SW 1271 (cell line): ENCODE data around the gene HS6ST3.
"Not testable (repeated sequence)": the region's sequence is repeated elsewhere in the genome, so short reads cannot be mapped to it uniquely, and the experiment has no call there.

Source experiments
- DNase-seq, 2 experiments: peaks; one replicate each; lab custom pipeline; 2025; lab: John Stamatoyannopoulos, UW

HS6ST3 gene

DNA sequence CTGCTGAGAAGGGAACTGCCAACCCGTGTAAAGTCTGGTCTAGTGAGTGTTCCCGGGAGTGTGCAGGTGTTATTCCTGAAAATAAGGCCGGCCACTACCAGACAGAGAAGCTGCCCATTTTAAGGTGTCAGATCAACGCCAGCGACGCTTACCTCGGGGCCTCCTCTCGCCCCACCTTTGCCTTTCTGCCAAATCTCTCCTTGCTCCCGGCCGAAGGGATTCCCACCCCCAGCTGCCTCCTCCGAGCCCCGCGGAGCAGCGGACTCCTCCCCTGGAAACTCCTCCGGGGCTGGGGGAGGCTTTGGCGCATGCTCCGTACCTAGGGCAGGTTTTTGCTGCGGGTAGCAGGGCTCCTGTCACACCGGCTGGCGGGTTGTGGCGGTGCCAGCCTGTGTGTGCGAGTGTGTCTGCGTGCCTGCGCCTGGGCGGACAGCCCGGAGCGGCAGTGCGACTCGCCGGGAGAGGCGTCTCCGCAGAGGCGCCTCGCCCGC, at the start of gene HS6ST3:
TSS of gene HS6ST3 (plus strand) at position 359 of the 491 bp plus-strand sequence.
- peak in 1 of 2 experiments; percentile 25 for DNase-seq

DNA sequence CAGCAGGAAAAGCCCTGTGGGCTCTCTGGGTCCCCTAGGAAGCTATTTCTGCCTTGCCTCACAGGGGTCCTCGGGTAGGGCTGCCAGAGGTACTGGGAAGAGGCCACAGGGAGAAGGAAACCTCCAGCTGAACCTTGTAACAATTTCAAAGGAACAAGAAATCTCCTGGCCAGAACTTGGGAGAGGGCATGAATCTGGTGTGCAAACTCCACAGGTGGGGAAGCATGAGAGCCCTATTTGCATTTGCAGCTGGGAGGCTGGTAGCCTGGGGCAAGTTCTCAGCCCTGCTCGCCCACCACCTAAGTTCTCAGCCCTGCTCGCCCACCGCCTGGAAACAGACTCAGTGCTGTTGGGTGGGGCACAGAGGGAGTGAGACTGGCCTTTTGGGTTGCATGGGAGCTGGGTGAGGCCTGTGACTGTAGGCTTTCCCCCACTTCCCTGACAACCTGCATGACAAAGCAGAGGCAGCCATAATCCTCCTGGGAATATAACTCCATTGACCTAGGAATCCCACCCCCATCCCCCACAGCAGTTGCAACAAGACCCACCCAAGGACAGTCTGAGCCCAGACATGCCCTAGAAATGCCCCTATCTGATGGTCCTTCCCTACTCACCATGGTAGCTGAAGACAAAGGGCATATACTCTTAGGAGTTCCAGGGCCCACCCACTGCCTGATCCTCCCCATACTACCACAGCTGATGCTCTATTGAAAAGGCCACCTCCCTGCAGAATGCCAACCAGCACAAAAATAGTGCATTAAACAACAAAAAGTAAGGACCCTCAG, 48.4 kb upstream of the HS6ST3 start:
- DNase-seq: no peak

DNA sequence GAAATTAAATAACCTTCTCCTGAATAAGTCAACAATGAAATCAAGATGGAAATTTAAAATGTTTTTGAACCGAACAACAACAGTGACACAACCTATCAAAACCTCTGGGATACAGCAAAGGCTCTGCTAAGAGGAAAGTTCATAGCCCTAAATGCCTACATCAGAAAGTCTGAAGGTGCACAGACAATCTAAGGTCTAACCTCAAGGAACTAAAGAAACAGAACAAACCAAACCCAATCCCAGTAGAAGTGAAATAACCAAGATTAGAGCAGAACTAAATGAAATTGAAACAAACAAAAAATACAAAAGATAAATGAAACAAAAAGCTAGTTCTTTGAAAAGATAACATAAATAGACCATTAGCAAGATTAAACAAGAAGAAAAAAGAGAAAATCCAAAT, 45.7 kb upstream of the HS6ST3 start:
- DNase-seq: no peak

DNA sequence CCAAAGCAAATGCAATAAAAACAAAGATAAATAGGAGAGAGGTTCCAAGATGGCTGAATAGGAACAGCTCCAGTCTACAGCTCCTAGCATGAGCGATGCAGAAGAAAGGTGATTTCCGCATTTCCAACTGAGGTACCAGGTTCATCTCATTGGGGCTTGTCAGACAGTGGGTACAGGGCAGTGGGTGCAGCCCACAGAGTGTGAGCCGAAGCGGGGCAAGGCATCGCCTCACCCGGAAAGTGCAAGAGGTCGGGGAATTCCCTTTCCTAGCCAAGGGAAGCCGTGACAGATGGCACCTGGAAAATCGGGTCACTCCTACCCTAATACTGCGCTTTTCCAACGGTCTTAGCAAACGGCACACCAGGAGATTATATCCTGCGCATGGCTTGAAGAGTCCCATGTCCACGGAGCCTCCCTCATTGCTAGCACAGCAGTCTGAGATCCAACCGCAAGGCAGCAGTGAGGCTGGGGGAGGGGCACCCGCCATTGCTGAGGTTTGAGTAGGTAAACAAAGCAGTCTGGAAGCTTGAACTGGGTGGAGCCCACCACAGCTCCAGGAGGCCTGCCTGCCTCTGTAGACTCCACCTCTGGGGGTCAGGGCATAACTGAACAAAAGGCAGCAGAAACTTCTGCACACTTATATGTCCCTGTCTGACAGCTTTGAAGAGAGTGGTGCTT, 43.3 kb upstream of the HS6ST3 start:
- DNase-seq: not testable (repeated sequence)

DNA sequence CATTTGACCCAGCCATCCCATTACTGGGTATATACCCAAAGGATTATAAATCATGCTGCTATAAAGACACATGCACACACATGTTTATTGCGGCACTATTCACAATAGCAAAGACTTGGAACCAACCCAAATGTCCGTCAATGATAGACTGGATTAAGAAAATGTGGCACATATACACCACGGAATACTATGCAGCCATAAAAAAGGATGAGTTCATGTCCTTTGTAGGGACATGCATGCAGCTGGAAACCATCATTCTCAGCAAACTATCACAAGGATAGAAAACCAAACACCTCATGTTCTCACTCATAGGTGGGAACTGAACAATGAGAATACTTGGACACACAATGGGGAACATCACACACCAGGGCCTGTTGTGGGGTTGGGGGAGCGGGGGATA, 39.0 kb upstream of the HS6ST3 start:
- DNase-seq: not testable (repeated sequence)

DNA sequence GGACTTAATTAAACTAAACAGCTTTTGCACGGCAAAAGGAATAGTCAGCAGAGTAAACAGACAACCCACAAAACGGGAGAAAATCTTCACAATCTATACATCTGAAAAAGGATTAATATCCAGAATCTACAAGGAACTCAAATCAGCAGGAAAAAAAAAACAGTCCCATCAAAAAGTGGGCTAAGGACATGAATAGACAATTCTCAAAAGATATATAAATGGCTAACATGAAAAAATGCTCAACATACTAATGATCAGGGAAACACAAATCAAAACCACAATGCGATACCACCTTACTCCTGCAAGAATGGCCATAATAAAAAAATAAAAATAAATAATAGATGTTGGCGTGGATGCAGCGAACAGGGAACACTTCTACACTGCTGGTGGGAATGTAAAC, 38.4 kb upstream of the HS6ST3 start:
- not testable (repeated sequence) for DNase-seq

DNA sequence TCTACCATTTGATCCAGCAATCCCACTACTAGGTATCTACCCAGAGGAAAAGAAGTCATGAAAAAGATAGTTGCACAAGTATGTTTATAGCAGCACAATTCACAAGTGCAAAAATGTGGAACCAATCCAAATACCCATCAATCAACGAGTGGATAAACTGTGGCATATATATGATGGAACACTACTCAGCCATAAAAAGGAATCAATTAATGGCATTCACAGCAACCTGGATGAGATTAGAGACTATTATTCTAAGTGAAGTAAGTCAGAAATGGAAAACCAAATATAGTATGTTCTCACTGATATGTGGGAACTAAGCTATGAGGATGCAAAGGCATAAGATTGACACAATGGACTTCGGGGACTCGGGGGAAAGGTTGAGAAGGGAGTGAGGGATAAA, 38.0 kb upstream of the HS6ST3 start:
- DNase-seq: not testable (repeated sequence)

DNA sequence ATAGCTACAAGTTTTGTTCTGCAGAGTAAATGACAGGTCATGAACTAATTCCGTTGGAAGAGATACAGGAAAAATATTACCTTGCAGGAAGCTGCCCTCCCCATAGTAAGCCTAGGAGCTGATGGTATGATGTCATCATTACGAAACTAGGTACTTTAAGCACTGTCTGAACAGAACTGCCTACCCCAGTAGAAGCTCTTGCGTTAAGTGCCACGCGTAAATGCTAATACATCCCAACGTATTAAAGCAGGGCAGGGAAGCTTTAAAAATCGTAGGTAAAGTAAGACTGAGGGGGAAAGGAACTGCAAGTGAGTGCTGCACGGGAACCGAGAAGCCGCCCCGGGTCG, 37.3 kb upstream of the HS6ST3 start:
- DNase-seq: peak; percentile 5 to 56

DNA sequence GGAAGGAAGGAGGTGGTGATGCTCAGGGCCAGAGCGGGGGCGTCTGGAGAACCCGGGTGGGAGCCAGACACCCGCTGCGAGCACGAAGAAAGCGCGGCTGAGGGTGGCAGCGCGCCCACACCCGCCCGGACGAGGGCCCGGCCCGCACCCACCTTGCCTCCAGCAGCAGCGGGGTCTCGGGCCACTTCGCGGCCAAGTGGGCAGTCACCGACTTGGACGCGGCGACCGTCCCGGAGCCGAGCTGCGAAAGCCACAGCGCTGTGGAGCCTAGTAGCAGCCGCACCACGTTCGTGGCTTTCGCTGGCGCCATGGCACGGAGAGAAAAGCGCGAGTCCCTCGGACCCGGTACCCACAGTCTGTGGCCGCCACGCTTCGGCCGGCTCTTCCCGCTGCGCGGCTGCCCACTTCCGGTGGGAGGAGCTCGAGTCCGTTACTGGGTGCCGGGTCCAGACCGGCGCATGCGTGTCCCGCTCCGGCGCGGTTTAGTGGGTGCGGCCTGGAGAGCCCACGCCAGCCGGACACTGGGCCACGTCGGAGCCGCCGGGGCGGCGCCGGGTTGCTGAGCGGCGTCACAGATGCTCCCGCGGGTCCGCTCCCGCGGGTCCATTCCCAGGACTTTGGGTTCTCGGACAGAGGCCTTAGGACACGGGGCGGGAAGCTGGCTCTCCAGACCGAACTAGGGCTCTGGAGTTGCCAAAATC, 36.8 kb upstream of the HS6ST3 start, which contains the start of gene UGGT2:
TSS of gene UGGT2 (minus strand) at position 399 of the 701 bp plus-strand sequence. CDS start at position 310, 89 bp downstream.
- peak; percentile 75 to 87 for DNase-seq

DNA sequence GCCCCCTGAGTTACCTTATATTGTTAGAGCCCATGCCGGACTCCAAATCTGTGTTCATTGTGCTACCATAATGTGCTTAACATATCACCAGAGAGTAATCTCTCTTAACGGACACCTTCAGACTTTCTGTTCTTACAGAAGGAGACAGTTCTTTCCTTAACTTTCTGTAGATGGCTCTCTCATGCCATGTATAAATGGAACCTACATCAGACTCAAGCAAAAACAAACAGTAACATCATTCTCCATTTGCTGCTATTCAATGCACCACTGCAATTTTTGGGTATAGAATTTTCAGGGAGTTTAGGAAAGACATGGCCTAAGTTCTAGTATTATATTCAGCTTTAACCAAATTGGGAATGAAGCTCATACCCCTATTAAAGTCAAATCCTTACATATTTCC, 24.1 kb upstream of the HS6ST3 start:
- no peak for DNase-seq

DNA sequence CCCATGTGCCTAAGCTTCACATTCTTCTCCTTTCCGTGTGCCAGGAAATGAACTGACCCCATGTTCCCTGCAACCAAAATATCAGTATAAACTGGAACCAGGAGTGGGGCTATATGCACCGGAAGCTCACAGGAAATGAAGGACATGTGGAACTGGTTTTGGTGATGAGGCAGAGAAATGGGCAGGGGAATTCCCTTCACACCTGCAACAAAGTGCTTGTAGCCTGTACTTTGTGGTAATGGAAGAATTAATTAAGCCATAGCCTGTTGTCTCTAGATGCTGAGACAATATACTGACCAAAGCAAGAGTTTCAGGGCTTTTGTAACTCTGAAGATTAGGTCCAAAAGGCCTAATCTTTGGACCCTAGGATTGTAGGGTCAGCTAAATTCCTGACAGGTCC, 21.2 kb upstream of the HS6ST3 start:
- no peak for DNase-seq

DNA sequence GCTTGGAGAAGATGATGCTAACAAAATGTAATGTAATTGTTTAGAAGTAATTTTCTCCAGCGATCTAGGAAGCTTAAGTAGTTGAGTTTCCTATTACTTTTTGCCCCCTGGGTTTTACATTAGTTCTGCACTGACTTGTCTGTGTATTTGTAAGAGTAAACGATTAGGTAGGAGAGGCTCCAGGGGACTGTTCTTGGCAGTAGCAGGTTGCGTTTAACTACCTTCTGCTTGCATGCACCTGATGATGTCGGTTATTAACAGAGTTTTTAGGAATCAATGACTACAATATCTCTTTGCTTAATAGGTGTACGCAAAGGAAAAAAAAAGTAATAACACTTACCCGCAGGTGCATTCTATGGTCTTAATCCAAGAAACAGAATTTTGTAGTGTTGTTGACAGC, 18.4 kb upstream of the HS6ST3 start:
- no peak for DNase-seq

DNA sequence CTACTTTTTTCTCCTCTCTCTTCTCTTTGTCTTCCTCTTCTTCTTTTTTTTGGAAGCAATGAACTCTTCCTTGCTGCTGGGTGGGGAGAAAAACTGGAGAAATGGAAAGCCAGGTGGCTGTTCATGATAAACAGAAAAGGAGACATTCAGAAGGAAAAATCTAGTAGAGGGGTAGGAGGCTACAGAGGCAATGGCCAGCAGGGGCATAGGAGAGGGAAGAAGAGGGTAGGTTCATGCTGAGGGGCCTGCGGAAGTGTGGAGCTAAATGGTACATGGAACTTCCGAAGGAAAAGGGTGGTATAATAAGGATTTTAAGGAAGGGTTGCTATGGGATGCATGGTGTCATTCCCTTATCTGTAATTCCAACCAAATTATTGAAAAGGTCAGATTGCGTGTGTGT, 17.5 kb upstream of the HS6ST3 start:
- no peak for DNase-seq

DNA sequence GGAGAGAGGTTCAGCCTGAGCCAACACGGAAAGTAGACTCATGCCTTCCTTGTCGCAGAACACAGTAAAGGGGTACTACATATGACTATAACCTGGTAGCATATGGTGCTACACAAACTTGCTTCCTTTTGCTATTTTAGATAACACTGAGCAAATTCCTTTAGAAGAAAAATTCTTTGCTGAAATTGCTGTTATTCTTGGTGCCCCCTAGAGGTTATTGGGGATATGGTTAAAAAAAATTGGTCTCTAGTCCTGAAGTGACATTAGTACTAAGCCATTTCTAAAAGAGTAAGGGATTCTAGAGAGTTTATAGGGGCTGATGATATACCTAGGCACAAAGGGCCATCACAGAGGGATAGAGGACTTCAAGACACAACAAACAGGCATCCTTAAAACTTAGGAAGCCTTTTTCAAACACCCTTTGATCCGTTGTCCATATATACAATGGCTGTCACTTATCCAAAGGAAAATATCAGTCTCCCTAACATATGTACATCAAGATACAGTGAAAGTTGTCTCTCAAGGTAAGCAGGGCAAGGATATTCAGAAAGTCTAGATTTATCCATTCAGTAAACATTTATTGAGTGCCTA, 13.9 kb upstream of the HS6ST3 start:
- DNase-seq: peak in 1 of 2 experiments; percentile 17

DNA sequence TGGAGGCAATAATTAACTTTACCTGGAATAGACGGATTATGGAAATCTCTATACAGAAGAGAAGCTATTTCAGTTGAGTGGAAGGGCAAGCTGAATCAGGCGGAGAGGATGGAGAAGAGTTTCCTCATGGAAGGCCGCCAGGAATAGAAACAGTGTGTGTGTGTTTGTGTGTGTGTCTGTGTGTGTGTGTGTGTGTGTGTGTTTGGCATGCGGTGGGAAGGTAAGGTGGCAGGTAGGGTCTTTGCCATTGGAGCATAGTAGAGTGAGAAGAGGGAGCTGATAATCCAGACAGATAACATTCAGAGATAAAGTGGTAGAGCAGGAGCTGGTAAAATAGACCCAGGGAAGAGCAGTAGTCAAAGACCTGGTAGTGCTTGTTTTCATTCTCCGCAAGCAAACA, 9.2 kb upstream of the HS6ST3 start:
- no peak for DNase-seq

DNA sequence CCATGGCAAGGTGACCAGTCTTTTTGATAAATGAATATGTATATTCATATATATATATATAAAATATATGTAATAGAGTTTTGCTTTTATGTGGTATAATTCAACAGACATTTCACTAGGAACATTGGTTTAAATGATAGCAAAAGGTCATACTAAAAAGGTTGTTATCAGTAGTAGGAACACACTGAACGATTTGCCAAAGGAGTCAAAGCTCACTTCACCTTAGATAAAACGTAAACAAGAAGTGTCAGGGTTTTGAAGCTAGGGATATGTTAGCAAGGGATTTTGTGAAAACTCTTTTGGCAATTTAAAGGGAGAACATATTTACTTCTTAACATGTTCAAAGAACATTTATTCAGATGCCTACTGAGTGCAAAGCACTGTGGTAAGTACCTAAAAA, 8.0 kb upstream of the HS6ST3 start:
- DNase-seq: no peak

DNA sequence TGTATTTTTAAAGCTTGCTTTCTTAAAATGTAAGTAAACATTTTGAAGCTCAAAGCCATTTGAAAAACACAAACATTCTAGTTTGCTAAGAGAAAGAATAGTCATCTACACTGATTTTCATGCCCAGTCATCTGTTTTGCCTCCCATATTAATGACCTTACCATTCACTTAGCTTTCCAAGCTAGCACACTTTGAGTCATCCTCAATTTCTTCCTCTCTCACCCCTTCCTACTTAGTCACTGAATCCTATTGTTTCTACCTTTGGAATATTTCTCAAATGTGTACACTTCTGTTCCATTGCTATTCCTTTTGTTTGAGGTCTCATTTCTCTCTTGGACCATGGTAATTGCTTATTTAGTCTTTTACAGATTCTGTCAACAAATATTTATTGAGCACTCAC, 7.3 kb upstream of the HS6ST3 start:
- no peak for DNase-seq

DNA sequence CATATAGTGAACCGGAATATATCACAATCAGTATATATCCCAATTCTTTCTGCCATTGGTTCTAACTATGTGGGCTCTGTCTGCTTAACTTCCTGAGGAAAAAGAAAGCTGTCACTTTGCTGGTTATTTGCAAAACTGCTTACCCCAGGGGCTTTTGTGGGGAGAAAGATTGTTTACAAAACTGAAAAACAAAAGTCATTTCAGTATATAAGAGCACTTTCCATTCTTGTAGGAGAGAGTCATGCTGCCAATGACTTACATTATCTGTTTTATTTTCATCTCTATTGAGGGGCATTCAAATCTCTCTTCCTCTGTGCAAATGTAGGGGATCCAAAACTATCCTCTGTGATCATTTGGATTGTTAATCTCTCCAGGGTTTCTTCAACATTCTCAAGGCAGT, 3.2 kb upstream of the HS6ST3 start:
- no peak for DNase-seq

DNA sequence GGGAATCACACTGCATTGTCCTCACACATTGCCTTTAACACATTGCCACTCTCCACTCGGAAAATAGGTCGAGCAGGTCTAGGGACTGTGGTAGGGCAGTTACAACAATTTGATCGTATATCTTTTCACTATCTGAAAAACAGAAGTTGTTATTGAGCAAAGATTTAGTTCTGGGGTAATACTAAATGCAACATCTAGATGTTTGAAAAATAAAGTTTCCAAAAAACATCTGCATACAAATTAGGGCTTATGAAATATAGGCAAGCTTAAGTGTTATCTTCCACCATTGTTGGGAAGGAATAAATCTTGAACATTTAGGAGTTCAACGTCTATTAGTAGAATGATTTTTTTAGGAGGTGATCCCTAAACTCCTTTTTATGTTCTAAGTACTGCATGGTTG, 768 bp upstream of the HS6ST3 start:
- DNase-seq: no peak

DNA sequence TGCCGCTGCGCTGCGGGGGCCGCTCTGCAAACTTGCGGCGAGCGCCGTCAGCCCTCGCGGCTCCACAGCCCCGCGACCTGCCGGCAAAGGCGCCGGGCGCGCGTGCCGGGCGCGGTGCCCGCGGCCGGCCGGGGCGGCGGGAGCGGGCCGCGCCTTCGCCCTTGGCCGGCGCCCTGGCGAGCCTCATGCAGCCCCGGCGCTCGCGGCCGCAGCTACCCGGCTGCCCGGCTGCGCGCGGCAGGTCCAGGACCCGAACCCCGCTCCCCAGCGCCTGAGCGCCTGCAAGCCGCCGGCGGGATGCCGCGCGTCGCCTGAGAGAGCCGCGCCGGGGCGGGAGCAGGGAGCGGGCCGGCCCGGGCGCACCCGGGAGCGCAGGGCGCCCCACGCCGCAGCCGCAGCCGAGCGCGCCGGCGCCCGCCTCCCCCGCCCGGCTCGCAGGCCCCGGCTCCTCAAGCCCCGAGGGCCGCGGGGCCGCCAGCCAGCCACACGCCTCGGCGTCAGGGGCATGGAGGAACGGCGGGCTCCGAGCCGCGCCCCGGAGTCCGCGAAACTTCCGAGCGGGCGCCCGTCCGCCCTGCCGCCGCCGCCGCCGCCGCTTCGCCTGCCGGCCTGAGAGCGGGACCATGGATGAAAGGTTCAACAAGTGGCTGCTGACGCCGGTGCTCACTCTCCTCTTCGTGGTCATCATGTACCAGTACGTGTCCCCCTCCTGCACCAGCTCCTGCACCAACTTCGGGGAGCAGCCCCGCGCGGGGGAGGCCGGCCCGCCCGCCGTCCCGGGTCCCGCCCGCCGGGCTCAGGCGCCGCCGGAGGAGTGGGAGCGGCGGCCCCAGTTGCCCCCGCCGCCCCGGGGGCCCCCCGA, 564 bp downstream of the HS6ST3 start:
- DNase-seq: no peak
